ENCODE data around the gene MUC5AC.
"Not testable (repeated sequence)": the region's sequence is repeated elsewhere in the genome, so short reads cannot be mapped to it uniquely, and the experiment has no call there.

Gene MUC5AC

GRCh38 chr11:1140642-1141490 lies 16.9 kb upstream of the MUC5AC start:
- DNase-seq (ENCODE audit: low read depth in 3 of 3), result no peak

- DNase-seq (ENCODE audit: low read depth in 3 of 3), result no peak
Observed at GRCh38 chr11:1146365-1146764, 11.4 kb upstream of the MUC5AC start.

- no peak for DNase-seq (ENCODE audit: low read depth in 3 of 3)
Observed at GRCh38 chr11:1147792-1148191, 10.0 kb upstream of the MUC5AC start.

GRCh38 chr11:1148752-1149180 lies 9.0 kb upstream of the MUC5AC start:
- no peak for DNase-seq (ENCODE audit: low read depth in 3 of 3)

GRCh38 chr11:1149545-1149944 lies 8.2 kb upstream of the MUC5AC start:
- no peak for DNase-seq (ENCODE audit: low read depth in 3 of 3)

- no peak for DNase-seq (ENCODE audit: low read depth in 3 of 3)
Observed at GRCh38 chr11:1150116-1150515, 7.6 kb upstream of the MUC5AC start.

- DNase-seq (ENCODE audit: low read depth in 3 of 3), result no peak
Observed at GRCh38 chr11:1150769-1151365, 6.9 kb upstream of the MUC5AC start.

GRCh38 chr11:1151366-1152315 lies 6.1 kb upstream of the MUC5AC start:
- DNase-seq (ENCODE audit: low read depth in 3 of 3), result no peak

- peak in 1 of 3 experiments; percentile 36 for DNase-seq (ENCODE audit: low read depth in 3 of 3)
Observed at GRCh38 chr11:1152316-1153104, 5.2 kb upstream of the MUC5AC start.

GRCh38 chr11:1153105-1153950 lies 4.4 kb upstream of the MUC5AC start:
- DNase-seq (ENCODE audit: low read depth in 3 of 3), result no peak

- no peak for DNase-seq (ENCODE audit: low read depth in 3 of 3)
Observed at GRCh38 chr11:1153951-1154493, 3.7 kb upstream of the MUC5AC start.

GRCh38 chr11:1154656-1155055 lies 3.1 kb upstream of the MUC5AC start:
- DNase-seq (ENCODE audit: low read depth in 3 of 3), result not testable (repeated sequence)

GRCh38 chr11:1155274-1155693 lies 2.5 kb upstream of the MUC5AC start:
- DNase-seq (ENCODE audit: low read depth in 3 of 3), result no peak

- DNase-seq (ENCODE audit: low read depth in 3 of 3), result no peak
Observed at GRCh38 chr11:1156506-1157340, 1.0 kb upstream of the MUC5AC start.

- no peak for DNase-seq (ENCODE audit: low read depth in 3 of 3)
Observed at GRCh38 chr11:1157341-1157644, 460 bp upstream of the MUC5AC start.

- no peak for DNase-seq (ENCODE audit: low read depth in 3 of 3)
Observed at GRCh38 chr11:1158681-1159487, 1.1 kb downstream of the MUC5AC start.

- not testable (repeated sequence) for DNase-seq (ENCODE audit: low read depth in 3 of 3)
Observed at GRCh38 chr11:1159488-1160220, 1.9 kb downstream of the MUC5AC start.

Data from stimulated activated CD4-positive, alpha-beta T cell treated with anti-CD3 and anti-CD28 coated beads, TNF-alpha, amount 100 ng/mL, for 24 hours (primary cell).